Muscle of arm (tissue), 12 donors: ENCODE results near the gene DNAH14. TPM values are rescaled to one million over a fixed set of nuclear protein-coding genes. Genes with fewer than 3 reads are reported as not detected.
"Not testable (repeated sequence)": the region's sequence is repeated elsewhere in the genome, so short reads cannot be mapped to it uniquely, and the experiment has no call there.

ENCODE experiments used
- DNase-seq: peaks from one replicate; pipeline ENCODE4 v3.0.0-alpha.2; 2013
- polyA plus RNA-seq, 12 donors: library from polyadenylated mRNA; unstranded; fragments of 120-200 nt; gene quantifications; one replicate each; pipeline ENCODE4 v1.2.1, GENCODE V29; 2013; ENCODE audit not compliant: insufficient read length in 12 of 12

DNAH14 gene
- polyA plus RNA-seq, 12 donors: 4.0 to 16.5 (median 6.5) TPM; not detected in 1

GRCh38 chr1:225146478-225146877, 217.0 kb downstream of the DNAH14 start:
- DNase-seq: peak; percentile 17

- DNase-seq: not testable (repeated sequence)
These were observed 218.3 kb downstream of the DNAH14 start for GRCh38 chr1:225147791-225148190.

GRCh38 chr1:225152061-225152460, 222.6 kb downstream of the DNAH14 start:
- DNase-seq: no peak

DNA sequence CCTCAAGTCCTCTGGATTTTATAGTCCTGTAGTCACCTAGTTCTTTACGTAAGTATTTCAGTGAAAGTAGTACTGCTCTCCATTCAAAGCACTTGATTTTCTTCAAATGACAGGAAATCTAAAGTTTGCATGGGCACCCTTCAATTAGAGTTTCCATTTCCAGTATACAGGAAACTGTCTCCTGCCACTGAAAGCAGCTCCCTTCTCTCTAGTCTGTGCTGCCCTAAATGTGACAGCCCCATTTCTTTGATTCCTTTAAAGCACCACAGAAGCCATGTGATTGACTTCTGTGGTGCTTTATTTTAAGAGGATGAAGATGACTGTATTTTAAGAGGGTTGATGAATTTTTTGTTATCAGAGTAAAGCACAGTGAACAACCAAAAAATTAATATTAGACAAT, 226.1 kb downstream of the DNAH14 start:
- DNase-seq: no peak

DNA sequence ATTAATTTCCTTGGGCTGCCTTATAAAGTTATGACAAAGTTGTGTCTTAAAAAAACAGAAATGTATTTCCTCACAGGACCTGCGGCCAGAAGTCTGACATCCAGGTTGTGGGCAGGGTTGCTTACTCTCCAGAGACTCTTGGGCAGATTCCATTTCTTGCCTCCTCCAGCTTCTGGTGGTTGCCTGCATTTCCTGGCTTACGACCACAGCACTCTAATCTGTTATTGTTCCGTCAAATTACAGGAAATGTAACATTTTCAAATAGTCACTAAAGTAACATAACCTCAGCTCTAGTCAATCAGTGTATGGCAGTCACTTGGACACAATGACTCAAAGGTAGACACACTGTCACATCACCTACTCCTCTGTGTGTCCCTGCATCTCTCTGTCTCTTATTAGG, 226.8 kb downstream of the DNAH14 start:
- no peak for DNase-seq

DNA sequence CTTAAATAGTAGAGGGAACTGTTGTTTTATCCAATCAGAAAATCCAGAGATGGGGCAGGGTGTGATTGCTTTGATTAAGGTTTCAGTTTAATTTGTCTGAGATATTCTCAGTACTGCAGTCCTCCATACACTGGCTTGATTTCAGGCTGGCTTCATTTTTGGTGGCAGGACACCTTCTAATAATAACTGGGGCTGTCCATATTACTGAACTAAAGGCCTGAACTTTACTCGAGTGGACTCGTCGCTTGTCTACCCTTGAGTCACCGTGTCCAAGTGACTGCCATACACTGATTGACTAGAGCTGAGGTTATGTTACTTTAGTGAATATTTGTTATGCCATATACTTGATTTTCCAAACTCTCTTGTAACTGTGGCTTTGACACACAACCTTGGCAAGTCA, 228.8 kb downstream of the DNAH14 start:
- DNase-seq: no peak

DNA sequence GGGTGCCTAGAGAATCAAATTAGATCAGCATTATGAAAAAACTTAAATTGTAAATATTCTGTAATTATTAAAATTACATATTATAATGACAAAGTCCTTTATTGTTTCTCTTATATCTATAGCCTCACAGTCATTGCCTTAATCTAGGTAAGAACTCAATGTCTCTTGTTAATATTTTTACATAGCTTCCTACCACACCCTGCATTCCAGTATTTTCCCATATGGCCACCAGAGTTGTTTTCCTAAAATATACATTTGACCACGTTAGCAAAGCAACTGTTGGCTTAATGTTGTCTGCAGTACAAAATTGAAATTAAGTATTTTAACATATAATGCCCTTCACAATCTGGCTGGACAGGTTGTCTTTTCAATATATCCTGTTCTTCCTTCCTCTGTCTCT, 230.3 kb downstream of the DNAH14 start:
- no peak for DNase-seq

DNA sequence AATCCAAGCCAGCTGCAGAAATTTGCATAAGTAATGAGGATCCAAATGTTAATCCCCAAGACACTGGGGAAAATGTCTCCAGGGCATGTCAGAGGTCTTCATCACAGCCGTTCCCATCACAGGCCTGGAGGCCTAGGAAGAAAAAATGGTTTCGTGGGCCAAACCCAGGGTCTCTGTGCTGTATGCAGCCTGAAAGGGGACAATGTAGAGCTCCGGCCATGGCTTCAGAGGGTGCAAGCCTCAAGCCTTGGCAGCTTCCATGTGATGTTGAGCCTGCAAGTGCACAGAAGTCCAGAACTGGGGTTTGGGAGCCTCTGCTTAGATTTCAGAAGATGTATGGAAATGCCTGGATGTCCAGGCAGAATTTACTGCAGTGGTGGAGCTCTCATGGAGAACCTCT, 247.9 kb downstream of the DNAH14 start:
- not testable (repeated sequence) for DNase-seq

DNA sequence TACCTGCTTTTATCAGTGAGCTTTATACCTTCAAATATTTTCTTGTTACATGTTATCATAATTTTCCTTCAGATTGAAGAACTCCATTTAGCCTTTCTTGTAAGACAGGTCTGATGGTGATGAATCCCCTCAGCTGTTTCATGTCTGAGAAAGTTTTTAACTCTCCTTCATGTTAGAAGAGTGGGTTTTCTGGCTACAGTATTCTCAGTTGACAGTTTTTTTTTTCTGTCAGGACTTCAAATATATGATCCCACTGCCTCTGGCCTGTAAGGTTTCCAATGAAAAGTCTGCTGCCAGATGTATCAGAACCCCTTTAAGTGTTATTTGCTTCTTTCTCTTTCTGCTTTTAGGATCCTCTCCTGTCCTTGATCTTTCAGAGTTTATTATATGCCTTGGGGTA, 250.2 kb downstream of the DNAH14 start:
- no peak for DNase-seq

GRCh38 chr1:225182716-225183115, 253.2 kb downstream of the DNAH14 start:
- DNase-seq: no peak

DNA sequence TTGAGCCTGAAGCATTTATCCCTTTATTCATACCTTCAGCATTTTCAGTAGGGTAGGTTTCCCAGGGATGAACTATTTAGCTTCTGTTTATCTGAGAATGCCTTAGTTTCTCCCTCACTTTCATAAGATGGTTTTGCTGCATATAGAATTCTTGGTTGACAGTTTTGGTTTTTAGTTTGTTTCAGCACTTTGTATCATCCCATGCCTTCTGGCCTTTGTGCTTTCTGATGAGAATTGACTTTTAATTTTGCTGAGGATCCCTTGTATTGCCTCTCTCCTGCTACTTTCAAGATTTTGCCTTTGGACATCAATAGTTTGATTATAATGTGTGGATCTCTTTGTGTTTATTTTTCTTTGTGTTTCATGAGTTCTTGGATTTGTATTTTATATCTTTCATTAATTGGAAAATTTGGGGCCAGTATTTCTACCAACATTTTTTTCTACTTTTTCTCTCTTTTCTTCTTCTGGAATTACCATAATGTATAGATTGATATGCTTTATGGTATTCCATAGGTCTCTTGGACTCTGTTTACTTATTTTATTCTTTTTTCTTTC, 261.8 kb downstream of the DNAH14 start:
- DNase-seq: no peak

GRCh38 chr1:225201447-225201846, 272.0 kb downstream of the DNAH14 start:
- no peak for DNase-seq

DNA sequence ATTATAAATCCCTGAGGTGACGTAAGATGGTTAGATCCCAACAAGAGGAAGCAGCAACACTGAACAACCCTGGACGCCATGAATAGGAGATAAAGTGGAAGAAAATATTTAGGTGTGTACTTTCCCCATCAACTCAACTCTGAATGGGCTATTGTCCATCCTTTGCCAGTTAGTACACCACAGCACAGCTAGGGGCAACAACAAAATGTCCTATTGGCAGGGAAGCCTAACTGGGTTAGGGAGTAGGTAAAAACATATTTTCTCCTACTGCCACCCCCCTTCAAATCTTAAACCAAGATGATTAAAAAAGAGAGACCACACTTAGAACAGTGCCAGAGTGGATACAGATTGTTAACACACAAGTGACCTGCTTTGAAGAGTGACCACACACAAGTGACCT, 278.3 kb downstream of the DNAH14 start:
- DNase-seq: no peak

GRCh38 chr1:225209153-225209552, 279.7 kb downstream of the DNAH14 start:
- DNase-seq: no peak

GRCh38 chr1:225210180-225210579, 280.7 kb downstream of the DNAH14 start:
- not testable (repeated sequence) for DNase-seq

GRCh38 chr1:225211694-225212442, 282.4 kb downstream of the DNAH14 start:
- DNase-seq: not testable (repeated sequence)

- DNase-seq: no peak
These were observed 294.8 kb downstream of the DNAH14 start for GRCh38 chr1:225224287-225224686.

DNA sequence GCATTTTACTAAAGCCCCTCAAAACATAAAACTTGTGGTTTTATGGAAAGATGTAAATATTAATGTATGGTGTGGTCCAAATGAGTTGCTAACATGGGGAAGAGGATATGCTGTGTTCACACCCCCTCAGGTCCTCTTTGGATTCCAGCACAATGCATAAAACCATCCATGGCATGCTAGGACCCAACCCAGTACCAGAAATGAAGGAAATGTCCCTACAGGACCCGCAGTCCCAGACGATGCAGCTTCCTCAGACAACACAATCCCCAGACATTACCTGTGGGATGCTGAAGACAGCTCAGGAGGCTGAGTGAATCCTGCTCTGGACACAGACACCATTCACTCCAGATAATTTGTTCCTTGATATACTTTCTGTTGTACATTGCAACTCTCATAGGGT, 296.2 kb downstream of the DNAH14 start:
- no peak for DNase-seq

DNA sequence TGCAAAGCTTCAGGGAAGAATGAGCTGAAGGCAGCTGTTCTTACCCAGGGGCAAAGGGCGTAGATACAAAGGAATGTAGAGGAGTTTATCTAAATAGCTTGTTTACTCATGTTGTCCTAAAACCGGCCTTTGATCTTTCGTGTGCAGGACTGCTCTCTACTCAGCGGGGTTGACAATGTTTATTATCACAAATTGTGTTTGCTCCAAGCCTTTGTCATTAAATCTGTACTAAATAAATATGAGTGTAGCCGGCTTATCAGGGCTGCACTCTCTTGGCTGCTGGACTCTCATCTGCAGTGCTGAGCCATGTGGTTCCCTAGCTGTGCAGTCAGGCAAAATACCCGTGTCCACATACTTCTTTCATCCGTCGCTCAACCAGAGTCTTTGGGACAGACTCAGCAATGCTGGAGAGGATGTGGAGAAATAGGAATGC, 299.4 kb downstream of the DNAH14 start:
- no peak for DNase-seq

- not testable (repeated sequence) for DNase-seq
These were observed 300.0 kb downstream of the DNAH14 start for GRCh38 chr1:225229429-225229828.

GRCh38 chr1:225230483-225230882, 301.0 kb downstream of the DNAH14 start:
- no peak for DNase-seq

GRCh38 chr1:225232930-225233329, 303.5 kb downstream of the DNAH14 start:
- DNase-seq: not testable (repeated sequence)

GRCh38 chr1:225242611-225243010, 313.1 kb downstream of the DNAH14 start:
- no peak for DNase-seq

DNA sequence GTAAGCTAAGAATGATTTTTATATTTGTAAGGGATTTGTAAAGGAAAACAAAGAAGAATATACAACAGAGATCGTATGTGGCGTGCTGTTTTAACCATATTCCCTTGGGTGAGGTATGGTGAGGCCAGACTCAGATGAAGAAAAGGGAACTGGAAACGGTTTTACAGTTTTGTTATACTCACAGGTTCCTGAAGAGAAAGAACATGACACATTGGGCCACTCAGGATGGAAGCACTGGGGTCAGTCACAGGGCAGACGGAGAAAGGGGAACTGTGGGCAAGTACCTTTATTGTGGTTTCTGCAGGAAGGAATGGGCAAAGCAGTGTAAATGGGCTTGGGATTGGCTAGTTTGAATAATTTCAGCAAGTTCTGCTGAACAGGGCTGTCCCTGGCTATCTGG, 321.0 kb downstream of the DNAH14 start:
- DNase-seq: no peak
